HL-60 (cell line): ENCODE measurements around the gene UQCRH.

Source experiments
- DNase-seq, 2 experiments: peaks; one replicate each; pipeline ENCODE4 v3.0.0-alpha.2; 2010 to 2020; ENCODE audit warnings: low read depth in 1 of 2, low spot score in 1 of 2
- H3K27ac ChIP-seq: fragments of 250-450 bp; sonication (Bioruptor Pico); replicated peaks from 2 replicates; pipeline ENCODE4 v1.5.1; 2020; ENCODE audit warnings: mild to moderate bottlenecking, moderate library complexity
- H3K27me3 ChIP-seq: fragments of 250-450 bp; sonication (Bioruptor Pico); 2 replicates; pipeline ENCODE4 v1.5.1; 2021; ENCODE audit warnings: mild to moderate bottlenecking, moderate library complexity; ENCODE audit not compliant: insufficient read depth, poor library complexity, severe bottlenecking
- H3K4me3 ChIP-seq: replicated peaks from 2 replicates; pipeline ENCODE4 v1.5.1; 2011; ENCODE audit warnings: mild to moderate bottlenecking, control low read depth, low read length; ENCODE audit not compliant: insufficient read depth
- GABPA ChIP-seq: IDR thresholded peaks from 2 replicates; pipeline ENCODE4 v1.6.1; 2012; ENCODE audit warnings: low read depth
- POLR2AphosphoS5 ChIP-seq: IDR thresholded peaks from 2 replicates; pipeline ENCODE4 v1.6.1; 2012; ENCODE audit warnings: low read depth
- SPI1 ChIP-seq: IDR thresholded peaks from 2 replicates; pipeline ENCODE4 v1.6.1; 2012; ENCODE audit warnings: low read depth, mild to moderate bottlenecking, borderline replicate concordance
- TF ChIP-seq, protein P1 (sequence below): IDR thresholded peaks from 2 replicates; pipeline ENCODE4 v1.6.1; 2012; ENCODE audit warnings: low read depth; ENCODE audit not compliant: insufficient replicate concordance
- TF ChIP-seq, protein P2 (sequence below): IDR thresholded peaks from one replicate; pipeline ENCODE4 v1.5.1; 2011; ENCODE audit warnings: low read length, control low read depth, inconsistent platforms; ENCODE audit not compliant: insufficient read depth

Gene UQCRH

DNA sequence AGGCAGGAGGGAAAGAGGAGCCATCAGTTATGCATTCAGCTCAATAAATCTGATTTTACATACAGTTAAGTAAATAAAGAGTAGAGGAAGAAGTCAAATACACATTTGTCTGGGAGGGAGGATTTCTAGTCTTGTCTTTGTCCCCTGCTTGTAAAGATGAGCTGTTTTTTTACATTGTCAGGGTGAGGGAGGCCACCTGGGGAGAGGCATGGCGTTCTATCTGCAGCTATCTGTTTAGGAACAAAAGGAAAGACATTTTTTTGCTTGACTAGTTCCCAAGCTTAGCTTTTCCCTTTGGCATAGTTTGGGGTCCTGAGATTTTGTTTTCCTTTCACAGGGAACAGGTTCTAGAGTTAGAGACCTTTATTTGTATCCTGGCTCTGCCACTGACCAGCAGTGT, 41.0 kb upstream of the UQCRH start:
- H3K27me3 ChIP-seq = no peaks in the 10 kb centered on the region
- no peak overlapping the region for H3K4me3 ChIP-seq
- TF ChIP-seq GABPA (no peak), POLR2AphosphoS5 (no peak)
- TF ChIP-seq, protein P1, sequence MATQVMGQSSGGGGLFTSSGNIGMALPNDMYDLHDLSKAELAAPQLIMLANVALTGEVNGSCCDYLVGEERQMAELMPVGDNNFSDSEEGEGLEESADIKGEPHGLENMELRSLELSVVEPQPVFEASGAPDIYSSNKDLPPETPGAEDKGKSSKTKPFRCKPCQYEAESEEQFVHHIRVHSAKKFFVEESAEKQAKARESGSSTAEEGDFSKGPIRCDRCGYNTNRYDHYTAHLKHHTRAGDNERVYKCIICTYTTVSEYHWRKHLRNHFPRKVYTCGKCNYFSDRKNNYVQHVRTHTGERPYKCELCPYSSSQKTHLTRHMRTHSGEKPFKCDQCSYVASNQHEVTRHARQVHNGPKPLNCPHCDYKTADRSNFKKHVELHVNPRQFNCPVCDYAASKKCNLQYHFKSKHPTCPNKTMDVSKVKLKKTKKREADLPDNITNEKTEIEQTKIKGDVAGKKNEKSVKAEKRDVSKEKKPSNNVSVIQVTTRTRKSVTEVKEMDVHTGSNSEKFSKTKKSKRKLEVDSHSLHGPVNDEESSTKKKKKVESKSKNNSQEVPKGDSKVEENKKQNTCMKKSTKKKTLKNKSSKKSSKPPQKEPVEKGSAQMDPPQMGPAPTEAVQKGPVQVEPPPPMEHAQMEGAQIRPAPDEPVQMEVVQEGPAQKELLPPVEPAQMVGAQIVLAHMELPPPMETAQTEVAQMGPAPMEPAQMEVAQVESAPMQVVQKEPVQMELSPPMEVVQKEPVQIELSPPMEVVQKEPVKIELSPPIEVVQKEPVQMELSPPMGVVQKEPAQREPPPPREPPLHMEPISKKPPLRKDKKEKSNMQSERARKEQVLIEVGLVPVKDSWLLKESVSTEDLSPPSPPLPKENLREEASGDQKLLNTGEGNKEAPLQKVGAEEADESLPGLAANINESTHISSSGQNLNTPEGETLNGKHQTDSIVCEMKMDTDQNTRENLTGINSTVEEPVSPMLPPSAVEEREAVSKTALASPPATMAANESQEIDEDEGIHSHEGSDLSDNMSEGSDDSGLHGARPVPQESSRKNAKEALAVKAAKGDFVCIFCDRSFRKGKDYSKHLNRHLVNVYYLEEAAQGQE = no peak
- no peak overlapping the region for H3K27ac ChIP-seq
- DNase-seq = no peak

- DNase-seq = no peak
- H3K4me3 ChIP-seq = no peak overlapping the region
- H3K27ac ChIP-seq = no peak overlapping the region
- H3K27me3 ChIP-seq = no peaks in the 10 kb centered on the region
- TF ChIP-seq, protein P1 = no peak
- TF ChIP-seq, protein P2, sequence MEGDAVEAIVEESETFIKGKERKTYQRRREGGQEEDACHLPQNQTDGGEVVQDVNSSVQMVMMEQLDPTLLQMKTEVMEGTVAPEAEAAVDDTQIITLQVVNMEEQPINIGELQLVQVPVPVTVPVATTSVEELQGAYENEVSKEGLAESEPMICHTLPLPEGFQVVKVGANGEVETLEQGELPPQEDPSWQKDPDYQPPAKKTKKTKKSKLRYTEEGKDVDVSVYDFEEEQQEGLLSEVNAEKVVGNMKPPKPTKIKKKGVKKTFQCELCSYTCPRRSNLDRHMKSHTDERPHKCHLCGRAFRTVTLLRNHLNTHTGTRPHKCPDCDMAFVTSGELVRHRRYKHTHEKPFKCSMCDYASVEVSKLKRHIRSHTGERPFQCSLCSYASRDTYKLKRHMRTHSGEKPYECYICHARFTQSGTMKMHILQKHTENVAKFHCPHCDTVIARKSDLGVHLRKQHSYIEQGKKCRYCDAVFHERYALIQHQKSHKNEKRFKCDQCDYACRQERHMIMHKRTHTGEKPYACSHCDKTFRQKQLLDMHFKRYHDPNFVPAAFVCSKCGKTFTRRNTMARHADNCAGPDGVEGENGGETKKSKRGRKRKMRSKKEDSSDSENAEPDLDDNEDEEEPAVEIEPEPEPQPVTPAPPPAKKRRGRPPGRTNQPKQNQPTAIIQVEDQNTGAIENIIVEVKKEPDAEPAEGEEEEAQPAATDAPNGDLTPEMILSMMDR = no peak
- TF ChIP-seq POLR2AphosphoS5 = no peak
These were observed 40.4 kb upstream of the UQCRH start for GRCh38 chr1:46263146-46263545.

DNA sequence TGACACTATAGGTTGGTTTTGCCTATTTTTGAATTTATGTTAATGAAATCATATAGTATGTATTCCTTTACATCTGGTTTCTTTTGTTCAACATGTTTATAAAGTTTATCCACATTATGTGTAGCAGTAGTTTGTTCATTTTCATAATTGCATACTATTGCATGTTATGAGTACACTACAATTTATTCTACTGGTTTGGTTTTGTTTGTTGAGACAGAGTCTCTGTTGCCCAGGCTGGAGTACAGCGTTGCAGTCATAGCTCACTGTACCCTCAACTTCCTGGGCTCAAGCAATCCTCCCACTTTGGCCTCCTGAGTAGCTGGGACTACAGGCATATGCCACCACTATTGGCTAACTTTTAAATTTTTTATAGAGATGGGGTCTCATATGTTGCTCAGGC, 34.9 kb upstream of the UQCRH start:
- no peak overlapping the region for H3K4me3 ChIP-seq
- TF ChIP-seq, protein P2 = no peak
- no peak for TF ChIP-seq SPI1
- TF ChIP-seq, protein P1 = no peak
- no peak for TF ChIP-seq POLR2AphosphoS5
- no peak for TF ChIP-seq GABPA
- H3K27ac ChIP-seq = no peak overlapping the region
- no peaks in the 10 kb centered on the region for H3K27me3 ChIP-seq
- DNase-seq = no peak
